Activated CD4-positive, alpha-beta T cell treated with anti-CD3 and anti-CD28 coated beads, Interleukin-2, amount 50 U/mL, for 4 hours (primary cell): ENCODE measurements around the gene NHSL2.

Experiments
- DNase-seq, 2 experiments: peaks; one replicate each; pipeline ENCODE4 v3.0.0-alpha.2; 2020

NHSL2 gene

DNA sequence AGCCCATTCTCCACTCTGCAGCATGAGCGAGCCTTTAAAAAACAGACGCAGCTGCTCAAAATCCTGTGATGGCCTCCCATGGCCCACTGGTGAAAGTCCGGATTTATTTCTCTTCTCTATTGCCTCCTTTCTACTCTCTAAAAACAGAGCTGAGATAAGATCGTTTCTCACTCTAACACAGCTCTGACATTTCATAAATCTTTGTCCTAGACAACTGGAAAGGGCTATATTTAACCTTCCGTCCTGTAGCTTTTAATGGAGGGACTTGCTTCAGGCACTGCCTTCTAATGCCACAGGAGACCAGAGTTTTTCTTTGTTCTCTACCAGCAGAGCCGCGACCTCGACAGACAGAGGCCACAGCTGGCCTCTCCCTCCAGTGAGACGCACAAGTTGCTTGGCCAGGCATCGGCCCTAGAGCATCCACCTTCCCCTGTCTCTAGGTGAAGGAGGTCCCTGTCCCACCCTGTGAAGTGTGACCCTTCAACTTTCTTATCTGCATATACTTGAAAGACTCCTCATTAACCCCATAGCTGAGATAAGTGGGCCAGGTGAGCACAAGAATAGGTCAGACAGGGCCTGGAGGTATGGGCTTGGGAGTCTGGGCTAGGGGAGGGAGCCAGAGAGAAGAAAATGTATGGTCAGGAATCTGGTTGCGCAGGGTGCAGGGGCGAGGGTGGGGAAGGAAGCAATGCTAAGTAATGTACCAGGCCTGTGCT is 171.1 kb downstream of the NHSL2 start:
- no peak for DNase-seq

DNA sequence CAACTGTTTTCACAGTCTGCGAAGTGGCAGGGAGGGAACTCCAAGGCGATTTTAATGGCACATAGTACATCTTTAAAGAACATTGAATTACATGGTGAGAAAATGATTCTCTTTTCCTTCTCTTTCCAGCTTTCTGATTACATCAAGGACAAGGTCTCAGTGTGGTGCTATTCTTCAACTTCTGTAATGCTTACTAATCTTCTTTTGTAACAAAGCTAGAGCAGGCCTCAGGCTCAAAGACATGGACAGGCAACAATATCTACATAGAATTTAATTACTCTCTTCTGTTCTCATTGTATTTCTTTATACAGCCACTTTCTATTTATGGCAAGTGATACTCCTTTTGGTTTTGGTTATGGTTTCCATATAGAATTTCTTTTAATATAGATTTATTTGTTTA is 172.6 kb downstream of the NHSL2 start:
- no peak for DNase-seq

DNA sequence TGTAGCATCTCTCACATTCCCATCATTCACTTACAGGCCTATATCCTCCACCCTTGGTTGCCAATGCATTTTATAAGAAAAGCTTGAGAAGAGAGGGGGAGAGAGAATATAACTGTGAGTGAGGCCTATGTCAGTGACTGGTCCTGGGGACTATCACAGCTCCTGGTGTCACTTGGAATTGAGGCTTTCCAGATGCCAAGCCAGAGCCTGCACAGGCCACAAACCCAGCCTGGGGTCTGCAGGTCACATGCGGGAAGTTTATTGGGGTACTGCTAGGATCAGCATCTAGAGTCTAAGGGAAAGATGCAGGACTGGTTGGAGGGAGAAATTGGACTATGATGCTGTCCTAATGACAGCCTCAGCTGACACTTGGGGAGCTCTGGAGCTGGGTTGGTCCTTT is 173.5 kb downstream of the NHSL2 start:
- DNase-seq, result no peak

GRCh38 chrX:72086995-72087394 is 176.3 kb downstream of the NHSL2 start:
- no peak for DNase-seq

DNA sequence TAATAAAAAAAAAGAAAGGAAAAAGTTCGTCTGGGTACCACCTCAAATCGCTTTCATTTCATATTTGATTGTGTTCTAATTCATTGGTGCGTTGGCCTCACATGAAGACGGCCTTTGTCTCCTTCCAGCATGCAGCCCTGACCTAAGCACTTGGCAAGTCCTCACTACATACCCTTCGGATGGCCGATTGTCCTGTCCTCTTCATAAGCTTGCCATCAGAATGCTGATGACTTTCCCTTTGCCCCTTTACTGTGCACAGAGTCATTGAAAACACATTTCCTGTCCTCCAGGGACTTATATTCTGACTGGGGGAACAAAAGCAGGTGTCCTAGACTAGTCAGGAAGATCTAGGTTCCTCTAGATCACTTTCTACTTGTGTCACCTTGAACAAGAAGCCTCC is 178.1 kb downstream of the NHSL2 start:
- DNase-seq, result no peak

- DNase-seq, result no peak
Measured at GRCh38 chrX:72089254-72089653, 178.6 kb downstream of the NHSL2 start.

GRCh38 chrX:72094894-72095293 is 184.2 kb downstream of the NHSL2 start:
- peak; percentile 44 for DNase-seq

GRCh38 chrX:72095370-72095769 is 184.7 kb downstream of the NHSL2 start:
- no peak for DNase-seq

DNA sequence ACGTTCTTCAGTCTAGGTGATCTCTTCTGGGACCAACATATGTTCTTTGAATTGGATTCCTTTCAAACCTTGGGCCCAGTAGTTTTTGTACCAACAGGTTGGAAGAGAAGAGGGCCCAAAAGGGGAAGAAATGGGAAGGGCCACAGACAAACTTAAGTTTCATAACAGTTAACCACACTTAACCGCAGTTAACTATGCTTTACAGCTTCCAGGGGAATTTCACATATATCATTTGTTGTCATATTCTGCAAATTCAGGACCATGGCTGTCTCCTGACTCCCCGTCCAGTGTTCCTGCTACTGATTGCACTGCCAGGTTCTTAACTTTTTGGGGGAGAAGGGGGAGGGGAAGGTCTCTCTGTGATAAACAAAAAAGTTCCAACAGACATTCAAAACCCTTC is 186.5 kb downstream of the NHSL2 start:
- DNase-seq, result no peak

DNA sequence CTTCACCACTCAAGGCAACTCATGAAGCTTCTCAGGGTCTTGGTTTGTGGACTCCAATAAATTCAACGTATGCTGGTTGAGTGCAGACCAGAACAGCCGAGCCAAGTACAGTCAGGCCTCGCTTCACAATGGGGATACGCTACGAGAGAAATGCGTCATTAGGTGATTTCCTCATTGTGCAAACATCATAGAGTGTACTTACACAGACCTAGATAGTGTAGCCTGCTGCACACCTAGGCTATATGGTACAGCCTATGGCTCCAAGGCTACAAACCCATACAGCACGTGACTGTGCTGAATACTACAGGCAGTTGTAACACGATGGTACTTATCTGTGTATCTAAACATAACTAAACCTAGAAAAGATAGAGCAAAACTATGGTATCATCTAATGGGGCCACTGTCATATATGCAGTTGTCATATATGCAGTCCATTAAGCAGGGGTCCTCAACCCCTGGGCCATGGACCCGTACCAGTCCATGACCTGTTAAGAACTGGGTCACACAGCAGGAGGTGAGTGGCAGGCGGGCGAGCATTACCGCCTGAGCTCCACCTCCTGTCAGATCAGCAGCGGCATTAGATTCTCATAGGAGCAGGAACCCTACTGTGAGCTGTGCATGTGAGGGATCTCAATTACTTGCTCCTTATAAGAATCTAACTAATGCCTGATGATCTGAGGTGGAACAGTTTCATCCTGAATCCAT is 189.6 kb downstream of the NHSL2 start:
- DNase-seq, result no peak

DNA sequence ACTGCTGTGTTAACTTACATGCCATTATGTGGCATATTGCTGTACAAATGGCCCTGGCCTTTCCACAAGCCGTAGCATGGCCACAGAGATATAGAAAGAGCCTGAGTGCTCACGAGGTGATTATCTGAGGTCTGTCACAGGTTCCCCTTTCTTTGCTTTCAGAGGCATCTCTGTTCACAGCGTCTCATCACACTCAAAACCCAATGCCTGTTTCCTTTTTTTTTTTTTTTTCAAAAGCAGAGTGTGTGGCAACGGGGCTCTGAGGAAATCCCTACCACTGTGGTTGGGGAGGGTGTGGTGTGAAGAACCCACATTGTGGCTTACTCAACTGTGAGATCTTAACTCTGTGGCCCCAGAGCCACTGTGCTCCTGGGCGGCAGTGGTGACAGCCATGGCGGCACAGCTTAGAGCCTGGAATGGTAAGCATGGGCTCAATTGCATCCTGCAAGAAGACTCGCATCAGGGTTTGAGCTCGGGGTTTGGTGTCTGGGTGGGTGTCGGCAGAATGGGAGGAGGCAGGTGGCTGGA is 190.2 kb downstream of the NHSL2 start:
- DNase-seq, result peak; percentile 39 to 42

DNA sequence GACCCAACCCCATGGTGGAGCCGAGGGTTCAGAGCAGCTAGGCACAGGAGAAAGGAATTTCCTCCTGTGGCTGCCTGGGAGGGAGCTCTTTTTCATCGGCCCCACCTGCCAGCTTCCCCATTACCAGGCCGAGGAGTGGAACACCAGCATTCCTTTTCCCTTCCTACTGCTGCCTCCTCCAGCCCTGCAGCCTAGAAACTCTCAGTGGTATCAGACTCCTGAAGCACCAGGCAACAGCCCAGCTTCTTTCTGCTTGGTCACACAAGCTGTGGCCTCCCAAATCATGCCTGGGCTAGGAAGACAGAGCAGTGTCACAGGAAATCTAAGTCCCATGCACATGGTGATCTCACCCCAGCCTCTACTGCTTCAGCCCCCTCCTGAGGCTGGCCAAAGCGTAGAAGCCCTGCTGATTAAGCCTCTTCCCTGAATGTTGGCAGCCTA is 191.0 kb downstream of the NHSL2 start:
- no peak for DNase-seq

DNA sequence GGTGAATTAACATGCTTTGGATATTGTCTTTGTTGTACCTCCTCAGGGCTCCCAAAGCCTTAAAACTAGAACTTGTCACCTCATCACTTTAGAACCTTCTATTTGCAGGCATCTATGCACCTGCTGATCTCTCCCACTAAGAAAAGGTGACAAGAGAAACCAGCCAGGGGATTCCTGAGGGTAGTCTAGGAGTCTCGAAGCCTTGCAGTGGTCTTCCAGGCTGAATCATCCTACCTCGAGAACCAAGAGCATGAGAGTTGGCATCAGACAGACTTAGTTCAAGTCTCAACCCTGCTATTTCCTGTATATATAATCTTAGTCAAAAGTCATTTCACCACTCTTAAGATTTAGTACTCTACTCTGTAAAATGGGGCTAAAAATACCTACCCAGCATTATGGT is 191.5 kb downstream of the NHSL2 start:
- DNase-seq, result no peak

DNA sequence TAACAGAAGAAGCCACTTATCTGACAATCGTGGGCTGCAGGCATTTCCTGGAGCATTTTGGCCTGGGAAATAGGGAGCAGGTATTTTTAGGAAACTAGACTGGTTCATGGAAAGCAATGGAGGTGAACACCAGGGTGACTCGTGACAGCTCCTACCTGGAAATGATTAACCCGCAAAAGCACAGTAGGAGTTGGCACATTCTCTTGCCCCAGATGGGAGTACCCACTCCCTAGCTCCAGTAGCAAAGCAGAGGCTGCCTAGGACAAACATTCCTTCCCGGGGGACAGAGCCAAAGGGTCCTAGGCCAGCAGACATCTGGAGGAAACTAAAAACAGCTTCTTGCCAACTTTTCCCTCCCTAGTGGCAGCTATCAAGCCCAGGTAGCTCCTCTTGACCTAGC is 192.1 kb downstream of the NHSL2 start:
- no peak for DNase-seq

- peak in 1 of 2 experiments; percentile 10 for DNase-seq
Measured at GRCh38 chrX:72105436-72105835, 194.8 kb downstream of the NHSL2 start.

GRCh38 chrX:72107320-72107719 is 196.7 kb downstream of the NHSL2 start:
- DNase-seq, result no peak

DNA sequence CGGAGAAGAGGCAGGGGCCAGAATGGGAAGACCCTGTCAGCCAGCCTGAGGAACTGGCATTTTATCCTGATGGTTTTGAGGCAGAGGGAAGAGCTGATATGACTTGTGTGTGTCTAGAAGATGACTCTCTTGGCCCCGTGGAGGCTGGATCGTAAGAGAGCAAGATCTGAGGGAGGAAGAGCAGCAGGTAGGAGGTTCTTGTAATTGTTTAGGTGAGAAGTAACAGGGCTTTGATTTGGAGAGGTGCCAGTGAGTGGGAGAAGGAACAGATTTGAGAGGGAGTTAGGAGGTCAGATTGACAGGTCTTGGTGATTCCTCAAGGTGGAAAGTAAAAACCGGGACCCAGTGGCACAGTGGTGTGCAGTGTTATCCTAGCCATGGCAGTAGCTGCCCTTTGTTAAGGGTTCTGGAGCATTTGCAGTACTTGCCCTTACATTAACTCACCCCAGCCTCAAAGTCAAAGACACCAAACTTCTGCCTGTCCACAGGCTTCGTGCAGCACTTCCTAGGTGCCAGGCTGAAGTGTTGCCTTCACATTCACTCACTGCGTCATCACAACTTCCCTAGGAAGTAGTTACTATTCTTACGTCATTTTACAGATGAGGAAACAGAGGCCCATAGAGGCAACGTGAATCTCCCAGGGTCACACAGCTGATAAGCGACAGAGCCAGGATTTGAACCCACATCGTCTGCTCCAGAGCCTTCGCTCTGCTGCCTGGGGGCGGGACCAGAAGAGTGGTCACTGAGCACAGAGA is 197.4 kb downstream of the NHSL2 start:
- DNase-seq, result no peak

DNA sequence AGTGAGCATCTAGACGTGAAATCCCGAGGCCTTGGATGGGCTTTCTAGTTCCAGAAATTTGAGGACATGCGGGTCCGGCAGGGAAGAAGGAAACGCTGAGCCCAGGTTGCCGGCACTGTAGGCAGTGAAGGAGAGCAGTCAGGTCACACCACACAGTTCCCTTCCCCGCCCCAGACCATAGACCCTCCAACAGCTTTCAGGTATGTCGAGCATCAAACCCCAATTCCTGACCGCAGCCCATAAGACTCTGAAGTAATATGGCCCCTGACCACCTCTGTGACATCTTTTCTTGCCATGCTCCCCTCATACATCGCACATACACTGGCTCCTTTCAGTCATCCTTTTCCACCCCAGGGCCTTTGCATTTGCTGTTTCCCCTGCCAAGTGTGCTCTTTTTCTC is 198.0 kb downstream of the NHSL2 start:
- DNase-seq, result no peak

DNA sequence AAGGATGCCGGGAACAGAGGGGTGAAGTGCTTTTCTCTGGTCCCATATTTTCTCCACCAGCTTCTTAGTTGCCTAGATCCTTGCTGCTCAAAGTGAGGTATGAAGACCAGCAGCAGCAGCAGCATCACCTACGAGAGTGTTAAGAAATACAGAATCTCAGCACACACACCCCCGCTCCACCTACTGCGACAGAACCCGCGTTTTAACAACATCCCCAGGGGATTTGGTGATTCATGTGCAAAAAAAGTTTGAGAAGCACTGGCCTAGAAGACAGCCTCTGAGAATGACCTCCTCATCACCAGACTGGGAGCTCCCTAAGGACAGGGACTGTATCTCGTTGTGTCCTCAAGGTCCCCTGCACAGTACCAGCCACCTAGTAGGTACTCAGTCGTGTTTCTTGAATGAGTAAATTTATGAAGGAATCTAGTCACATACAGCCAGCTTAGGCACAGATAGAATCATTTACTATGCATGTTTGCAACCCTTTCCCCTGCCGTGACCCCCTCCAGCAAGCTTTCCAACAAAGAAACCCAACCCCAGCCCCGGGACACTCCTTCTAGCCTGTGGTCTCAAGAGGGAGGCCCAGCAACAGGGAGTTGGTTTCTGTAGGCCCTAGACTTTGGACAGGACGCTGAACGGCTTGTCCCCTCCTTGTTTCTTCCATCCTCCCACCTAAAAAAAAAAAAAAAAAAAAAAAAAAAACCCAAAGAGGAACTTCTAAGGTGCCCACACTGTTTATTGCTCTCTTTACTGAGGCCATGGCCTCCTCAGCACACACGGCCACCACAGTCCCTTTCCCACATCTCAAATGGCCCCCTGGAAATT is 199.6 kb downstream of the NHSL2 start:
- DNase-seq, result no peak

DNA sequence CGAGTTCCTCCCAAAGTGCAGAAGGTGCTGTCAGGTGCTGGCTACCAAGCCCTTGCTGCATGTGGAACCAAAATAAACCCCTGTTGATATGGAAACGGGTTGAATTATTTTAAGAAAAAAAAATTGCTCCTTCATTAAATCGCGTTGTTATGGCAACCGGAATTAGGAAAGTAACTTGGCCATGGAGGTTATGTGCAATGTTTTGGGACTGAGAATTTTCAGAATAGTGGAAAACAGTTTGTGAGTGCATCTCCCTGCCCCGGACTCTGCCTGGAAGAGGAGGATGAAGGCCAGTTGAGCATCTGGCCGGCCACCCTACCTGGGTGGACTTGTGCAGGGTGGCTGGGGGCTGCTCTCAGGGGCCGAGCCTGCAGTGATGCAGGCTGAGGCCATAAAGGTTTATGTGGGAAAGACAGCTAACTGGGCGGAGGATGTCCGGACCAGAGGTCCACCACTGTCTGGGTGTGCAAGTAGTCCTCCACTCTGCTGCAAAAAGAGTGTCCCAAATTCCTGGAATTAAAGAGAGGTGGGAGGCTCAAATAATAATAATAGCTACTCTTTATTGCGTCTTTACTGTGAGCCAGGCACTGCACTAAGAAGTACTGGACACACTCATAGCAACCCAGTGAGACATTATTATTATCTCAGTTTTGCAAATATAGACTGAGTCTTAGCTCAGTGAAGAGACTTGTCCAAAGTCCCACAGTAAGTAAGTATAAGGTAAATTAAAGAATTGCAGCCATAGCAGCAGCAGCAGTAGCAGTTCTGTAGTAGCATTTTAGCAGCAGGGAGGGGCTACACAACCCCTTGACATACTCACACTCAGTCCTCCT is 200.4 kb downstream of the NHSL2 start:
- DNase-seq, result no peak

- no peak for DNase-seq
Measured at GRCh38 chrX:72113461-72113860, 202.8 kb downstream of the NHSL2 start.

DNA sequence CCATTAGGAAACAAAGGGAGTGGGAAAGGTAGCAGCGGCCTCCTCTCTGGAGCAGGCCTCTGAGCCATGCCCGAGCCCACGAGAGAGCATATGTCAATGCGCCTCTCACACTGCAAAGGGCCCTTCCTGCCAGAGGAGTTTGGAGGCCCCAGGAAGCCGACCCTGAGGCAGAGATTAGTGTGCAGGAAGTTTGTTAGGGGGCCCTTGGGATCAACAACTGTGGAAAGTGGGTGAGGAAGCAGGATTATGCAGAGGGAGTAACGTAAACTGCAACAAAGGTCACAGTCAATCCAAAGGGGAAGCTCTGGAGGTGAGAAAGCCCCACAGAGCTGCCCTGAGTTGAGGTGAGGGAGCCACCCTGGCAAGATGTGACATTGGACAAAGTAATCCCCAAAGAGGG is 203.7 kb downstream of the NHSL2 start:
- DNase-seq, result no peak
